ENCODE results near the gene HDLBP.
A peak's percentile ranks its signal among the peaks of the same experiment; 100 is the strongest.

DNA sequence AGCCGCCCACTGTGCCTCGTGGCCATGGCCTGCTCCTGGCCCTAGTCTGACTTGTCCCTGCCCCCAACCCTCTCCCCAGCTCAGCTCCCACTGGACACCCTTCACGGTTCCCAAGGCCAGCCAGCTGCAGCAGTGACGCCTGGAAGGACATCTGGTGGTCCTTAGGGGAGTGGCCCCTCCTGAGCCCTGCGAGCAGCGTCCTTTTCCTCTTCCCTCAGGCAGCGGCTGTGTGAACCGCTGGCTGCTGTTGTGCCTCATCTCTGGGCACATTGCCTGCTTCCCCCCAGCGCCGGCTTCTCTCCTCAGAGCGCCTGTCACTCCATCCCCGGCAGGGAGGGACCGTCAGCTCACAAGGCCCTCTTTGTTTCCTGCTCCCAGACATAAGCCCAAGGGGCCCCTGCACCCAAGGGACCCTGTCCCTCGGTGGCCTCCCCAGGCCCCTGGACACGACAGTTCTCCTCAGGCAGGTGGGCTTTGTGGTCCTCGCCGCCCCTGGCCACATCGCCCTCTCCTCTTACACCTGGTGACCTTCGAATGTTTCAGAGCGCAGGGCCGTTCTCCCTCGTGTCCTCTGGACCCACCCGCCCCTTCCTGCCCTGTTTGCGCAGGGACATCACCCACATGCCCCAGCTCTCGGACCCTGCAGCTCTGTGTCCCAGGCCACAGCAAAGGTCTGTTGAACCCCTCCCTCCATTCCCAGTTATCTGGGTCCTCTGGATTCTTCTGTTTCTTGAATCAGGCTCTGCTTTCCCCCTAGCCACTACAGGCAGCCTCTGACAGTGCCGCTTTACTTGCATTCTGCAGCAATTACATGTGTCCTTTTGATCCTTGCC lies 91.2 kb downstream of the HDLBP start:
- TF ChIP-seq, protein P1, sequence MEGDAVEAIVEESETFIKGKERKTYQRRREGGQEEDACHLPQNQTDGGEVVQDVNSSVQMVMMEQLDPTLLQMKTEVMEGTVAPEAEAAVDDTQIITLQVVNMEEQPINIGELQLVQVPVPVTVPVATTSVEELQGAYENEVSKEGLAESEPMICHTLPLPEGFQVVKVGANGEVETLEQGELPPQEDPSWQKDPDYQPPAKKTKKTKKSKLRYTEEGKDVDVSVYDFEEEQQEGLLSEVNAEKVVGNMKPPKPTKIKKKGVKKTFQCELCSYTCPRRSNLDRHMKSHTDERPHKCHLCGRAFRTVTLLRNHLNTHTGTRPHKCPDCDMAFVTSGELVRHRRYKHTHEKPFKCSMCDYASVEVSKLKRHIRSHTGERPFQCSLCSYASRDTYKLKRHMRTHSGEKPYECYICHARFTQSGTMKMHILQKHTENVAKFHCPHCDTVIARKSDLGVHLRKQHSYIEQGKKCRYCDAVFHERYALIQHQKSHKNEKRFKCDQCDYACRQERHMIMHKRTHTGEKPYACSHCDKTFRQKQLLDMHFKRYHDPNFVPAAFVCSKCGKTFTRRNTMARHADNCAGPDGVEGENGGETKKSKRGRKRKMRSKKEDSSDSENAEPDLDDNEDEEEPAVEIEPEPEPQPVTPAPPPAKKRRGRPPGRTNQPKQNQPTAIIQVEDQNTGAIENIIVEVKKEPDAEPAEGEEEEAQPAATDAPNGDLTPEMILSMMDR (IDR thresholded peaks at IDR 0.05 in 8 of 11, conservative IDR thresholded peaks at IDR 0.05 in 3 of 11), result no peak
- TF ChIP-seq POLR2A (IDR thresholded peaks at IDR 0.05) (no peak), POLR2AphosphoS5 (IDR thresholded peaks at IDR 0.05) (peak in 2 of 3 donors; percentile 51 to 64)

All from spleen (tissue), 7 donors.